ENCODE data around the gene TNNT3.

DNA sequence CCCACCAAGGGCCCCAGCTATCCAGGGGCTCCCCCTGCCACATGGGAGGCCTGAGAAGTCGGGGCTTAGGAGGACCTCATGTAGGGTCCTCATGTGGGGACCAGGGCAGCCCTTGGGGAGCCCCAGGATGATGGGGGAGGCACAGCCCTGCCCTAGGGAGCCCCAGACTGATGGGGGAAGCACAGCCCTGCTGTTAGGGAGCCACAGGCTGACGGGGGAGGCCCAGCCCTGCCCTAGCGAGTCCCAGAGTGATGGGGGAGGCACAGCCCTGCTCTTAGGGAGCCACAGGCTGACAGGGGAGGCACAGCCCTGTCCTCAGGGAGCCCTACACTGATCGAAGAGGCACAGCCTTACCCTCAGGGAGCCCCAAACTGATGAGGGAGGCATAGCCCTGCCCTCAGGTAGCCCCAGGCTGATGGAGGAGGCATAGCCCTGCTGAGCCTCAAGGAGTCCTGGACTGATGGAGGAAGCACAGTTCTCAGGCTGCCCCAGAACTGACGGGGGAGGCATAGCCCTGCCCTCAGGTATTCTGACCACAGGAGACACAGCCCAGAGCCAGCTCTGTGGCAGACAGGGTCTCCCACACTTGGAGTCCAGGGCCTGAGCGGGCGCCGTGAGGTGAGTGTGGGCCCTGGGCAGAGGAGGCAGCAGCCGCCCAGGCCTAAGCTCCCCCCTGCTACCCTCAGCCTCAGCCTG lies 38.6 kb upstream of the TNNT3 start:
- TF ChIP-seq, protein P1, sequence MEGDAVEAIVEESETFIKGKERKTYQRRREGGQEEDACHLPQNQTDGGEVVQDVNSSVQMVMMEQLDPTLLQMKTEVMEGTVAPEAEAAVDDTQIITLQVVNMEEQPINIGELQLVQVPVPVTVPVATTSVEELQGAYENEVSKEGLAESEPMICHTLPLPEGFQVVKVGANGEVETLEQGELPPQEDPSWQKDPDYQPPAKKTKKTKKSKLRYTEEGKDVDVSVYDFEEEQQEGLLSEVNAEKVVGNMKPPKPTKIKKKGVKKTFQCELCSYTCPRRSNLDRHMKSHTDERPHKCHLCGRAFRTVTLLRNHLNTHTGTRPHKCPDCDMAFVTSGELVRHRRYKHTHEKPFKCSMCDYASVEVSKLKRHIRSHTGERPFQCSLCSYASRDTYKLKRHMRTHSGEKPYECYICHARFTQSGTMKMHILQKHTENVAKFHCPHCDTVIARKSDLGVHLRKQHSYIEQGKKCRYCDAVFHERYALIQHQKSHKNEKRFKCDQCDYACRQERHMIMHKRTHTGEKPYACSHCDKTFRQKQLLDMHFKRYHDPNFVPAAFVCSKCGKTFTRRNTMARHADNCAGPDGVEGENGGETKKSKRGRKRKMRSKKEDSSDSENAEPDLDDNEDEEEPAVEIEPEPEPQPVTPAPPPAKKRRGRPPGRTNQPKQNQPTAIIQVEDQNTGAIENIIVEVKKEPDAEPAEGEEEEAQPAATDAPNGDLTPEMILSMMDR (IDR thresholded peaks at IDR 0.05; ENCODE audit: insufficient read depth, low read length, poor library complexity, severe bottlenecking): no peak
- no peak for TF ChIP-seq EZH2phosphoT487 (conservative IDR thresholded peaks at IDR 0.05; ENCODE audit: low read length)

Measured in SU-DHL-6 (cell line).